ENCODE measurements around the gene CLTCL1. TPM values are rescaled to one million over a fixed set of nuclear protein-coding genes. Genes with fewer than 3 reads are reported as not detected.
A peak's percentile ranks its signal among the peaks of the same experiment; 100 is the strongest.

Gene CLTCL1
- total RNA-seq, 1 donor from 2014 or later: 6.8 TPM

DNA sequence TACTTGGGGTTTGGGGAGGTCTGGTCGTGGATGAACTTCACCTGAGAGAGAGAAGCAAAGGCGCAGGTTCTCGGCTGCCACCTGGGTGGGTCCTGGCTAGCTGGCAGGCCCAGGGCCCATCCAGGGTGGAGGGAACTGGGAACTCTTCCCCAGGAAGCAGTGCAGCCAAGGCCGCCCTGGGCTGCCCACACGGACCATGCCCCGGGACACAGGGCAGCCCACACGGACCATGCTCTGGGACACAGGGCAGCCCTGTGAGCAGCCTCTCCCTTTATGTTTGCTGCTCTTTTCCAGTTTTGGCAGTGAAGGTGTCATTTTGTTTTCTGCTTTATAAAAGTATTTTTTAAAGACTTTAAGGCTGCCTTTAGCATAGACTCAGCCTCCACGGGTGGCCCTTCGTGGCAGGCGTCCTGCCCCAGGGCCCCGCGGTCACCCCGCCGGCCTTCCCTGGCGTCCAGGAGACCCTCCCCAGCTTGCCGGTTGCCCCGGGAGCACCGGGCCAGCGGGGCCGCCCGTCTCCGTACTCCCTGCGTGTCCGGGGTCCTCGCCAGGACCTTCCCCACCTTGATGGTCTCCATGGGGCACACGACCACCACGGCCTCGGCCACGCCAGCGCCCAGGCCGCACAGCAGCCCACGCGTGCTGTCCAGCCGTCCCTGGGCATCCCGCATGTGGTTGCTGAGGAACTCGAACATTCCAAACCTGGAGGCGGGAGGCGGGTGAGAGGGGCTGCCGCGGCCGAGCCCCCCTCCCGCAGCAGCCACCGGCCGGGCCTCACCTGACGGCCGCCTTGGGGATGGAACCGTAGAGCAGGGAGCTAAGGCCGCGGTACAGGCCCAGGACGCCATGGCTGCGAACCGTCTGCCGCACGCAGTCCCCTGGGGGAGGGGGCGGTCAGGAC lies 114.1 kb downstream of the CLTCL1 start:
- peak overlapping the region; percentile 88 for H3K27ac ChIP-seq
- TF ChIP-seq, protein P1, sequence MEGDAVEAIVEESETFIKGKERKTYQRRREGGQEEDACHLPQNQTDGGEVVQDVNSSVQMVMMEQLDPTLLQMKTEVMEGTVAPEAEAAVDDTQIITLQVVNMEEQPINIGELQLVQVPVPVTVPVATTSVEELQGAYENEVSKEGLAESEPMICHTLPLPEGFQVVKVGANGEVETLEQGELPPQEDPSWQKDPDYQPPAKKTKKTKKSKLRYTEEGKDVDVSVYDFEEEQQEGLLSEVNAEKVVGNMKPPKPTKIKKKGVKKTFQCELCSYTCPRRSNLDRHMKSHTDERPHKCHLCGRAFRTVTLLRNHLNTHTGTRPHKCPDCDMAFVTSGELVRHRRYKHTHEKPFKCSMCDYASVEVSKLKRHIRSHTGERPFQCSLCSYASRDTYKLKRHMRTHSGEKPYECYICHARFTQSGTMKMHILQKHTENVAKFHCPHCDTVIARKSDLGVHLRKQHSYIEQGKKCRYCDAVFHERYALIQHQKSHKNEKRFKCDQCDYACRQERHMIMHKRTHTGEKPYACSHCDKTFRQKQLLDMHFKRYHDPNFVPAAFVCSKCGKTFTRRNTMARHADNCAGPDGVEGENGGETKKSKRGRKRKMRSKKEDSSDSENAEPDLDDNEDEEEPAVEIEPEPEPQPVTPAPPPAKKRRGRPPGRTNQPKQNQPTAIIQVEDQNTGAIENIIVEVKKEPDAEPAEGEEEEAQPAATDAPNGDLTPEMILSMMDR (IDR thresholded peaks at IDR 0.05): no peak
- intact Hi-C loops (cut with DNase I): no loop called here
- H3K36me3 ChIP-seq: peaks cover 13% of the 10 kb centered on the region
- peaks cover 42% of the 10 kb centered on the region for H3K4me1 ChIP-seq
- ATAC-seq (no peak), DNase-seq (no peak)
- no peaks in the 10 kb centered on the region for H3K27me3 ChIP-seq (ENCODE audit: low read depth)
- no peaks in the 10 kb centered on the region for H3K9me3 ChIP-seq
- H3K4me3 ChIP-seq: peak overlapping the region; percentile 81

DNA sequence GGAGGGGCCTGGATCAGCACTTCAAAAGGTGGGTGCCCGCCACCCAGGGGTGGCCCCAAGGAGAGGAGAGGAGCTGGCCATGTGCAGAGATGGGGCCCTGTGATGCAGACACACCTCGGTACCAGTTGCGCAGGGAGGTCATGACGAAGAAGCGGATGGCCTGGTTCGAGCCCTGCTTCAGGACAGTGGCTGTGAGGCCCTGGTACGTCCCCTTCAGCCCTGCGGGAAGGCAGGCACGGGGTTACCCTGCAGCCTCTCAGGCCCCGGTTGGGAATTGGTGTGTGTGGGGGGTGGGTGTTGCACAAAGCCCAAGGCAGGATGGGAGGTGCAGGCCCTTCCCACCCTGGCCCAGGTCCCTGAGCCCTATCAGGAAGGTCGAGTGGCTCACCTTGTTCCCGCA lies 114.8 kb downstream of the CLTCL1 start:
- H3K27me3 ChIP-seq (ENCODE audit: low read depth): no peaks in the 10 kb centered on the region
- TF ChIP-seq, protein P1 (IDR thresholded peaks at IDR 0.05): no peak
- no peak overlapping the region for H3K27ac ChIP-seq
- H3K36me3 ChIP-seq: peaks cover 13% of the 10 kb centered on the region
- peaks cover 49% of the 10 kb centered on the region for H3K4me1 ChIP-seq
- intact Hi-C loops (cut with DNase I): no loop called here
- H3K9me3 ChIP-seq: no peaks in the 10 kb centered on the region
- H3K4me3 ChIP-seq: peak overlapping the region; percentile 81
- ATAC-seq (no peak), DNase-seq (no peak)

DNA sequence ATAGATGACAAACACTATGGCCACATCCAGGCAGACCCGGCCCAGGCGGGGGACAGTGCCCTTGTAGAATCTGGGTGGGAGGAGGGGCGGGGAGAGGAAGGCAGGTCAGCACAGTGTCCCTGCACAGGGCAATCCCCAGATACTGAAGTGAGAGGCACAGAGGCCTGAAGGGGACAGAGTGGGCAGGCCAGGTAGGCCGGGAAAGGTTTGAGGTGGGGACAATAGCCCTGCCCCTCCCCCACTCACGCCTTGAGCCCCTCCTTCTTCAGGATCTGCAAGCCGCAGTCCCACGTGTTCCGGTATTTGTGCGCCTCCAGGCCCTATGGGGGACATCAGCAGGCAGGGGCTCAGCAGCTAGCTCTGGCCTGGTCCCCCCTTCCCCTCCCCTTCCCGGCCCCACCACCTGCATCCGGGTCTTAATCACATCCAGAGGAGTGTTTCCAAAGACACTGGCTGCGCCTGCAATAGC lies 115.3 kb downstream of the CLTCL1 start:
- Histone ChIP-seq H3K9me3 (no peaks in the 10 kb centered on the region), H3K4me1 (peaks cover 50% of the 10 kb centered on the region), H3K36me3 (peaks cover 13% of the 10 kb centered on the region), H3K4me3 (no peak overlapping the region), H3K27me3 (ENCODE audit: low read depth) (no peaks in the 10 kb centered on the region), H3K27ac (no peak overlapping the region)
- ATAC-seq: no peak
- DNase-seq: no peak
- intact Hi-C loops (cut with DNase I): no loop called here
- TF ChIP-seq, protein P1 (IDR thresholded peaks at IDR 0.05): no peak

DNA sequence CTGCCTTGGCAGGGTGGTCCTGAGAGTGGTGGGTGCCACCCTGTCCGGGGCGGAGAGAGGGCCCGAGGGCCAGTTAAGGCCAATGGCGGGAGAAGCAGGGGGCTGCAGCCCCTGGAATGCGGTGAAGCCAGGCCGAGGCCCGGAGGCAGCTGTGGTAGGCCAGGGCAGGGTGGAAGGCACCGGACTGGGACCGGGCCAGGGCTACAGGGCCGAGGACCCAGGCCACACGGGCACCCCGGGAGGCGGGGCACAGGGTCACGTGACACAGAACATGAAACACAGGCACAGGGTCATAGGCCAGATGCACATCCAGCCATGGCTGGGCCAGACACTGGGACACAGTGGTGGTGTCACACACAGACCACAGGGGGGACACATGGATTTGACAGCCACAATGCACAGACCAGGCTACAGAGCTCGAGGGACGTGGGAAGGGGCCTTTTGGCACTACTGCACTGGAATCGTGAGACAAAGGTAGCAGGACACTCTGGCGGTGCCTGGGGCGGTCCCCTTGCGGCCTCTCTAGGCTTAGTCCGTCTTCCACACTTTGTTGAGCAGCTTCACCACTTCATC lies 115.8 kb downstream of the CLTCL1 start:
- intact Hi-C loops (cut with DNase I): no loop called here
- TF ChIP-seq, protein P1 (IDR thresholded peaks at IDR 0.05): no peak
- DNase-seq: no peak
- H3K27me3 ChIP-seq (ENCODE audit: low read depth): no peaks in the 10 kb centered on the region
- no peaks in the 10 kb centered on the region for H3K9me3 ChIP-seq
- H3K4me1 ChIP-seq: peaks cover 55% of the 10 kb centered on the region
- no peak overlapping the region for H3K4me3 ChIP-seq
- H3K36me3 ChIP-seq: peaks cover 13% of the 10 kb centered on the region
- H3K27ac ChIP-seq: no peak overlapping the region
- ATAC-seq: no peak

DNA sequence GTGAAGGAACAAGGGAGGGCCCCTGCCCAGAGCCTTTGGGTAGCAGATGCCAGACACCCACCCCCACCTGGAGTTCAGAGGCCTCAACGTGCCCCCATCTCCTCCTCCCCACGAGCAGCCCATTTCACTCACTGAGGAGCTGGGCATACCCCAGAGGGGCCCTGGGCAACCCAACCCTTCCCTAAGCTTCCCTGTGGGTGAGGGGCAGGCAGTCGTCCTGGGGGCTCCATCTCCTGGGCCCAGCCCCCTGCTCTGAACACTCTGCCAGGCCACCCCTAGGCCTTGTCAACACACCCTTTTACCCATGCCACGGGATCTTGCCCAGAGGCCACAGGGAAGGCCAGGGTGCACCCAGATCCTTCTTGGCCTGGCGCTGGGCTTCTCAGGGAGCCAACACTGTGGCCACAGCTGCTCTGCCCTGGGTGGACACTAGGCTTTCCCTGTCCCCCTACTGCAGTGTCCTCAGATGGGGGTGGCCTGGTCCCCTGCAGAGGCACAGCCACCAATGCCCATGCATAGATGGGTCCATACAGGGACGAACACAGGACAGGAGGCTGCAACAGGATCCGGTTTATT lies 116.4 kb downstream of the CLTCL1 start:
- peaks cover 1% of the 10 kb centered on the region for H3K27me3 ChIP-seq (ENCODE audit: low read depth)
- H3K9me3 ChIP-seq: no peaks in the 10 kb centered on the region
- H3K36me3 ChIP-seq: peaks cover 13% of the 10 kb centered on the region
- peaks cover 60% of the 10 kb centered on the region for H3K4me1 ChIP-seq
- DNase-seq (no peak), ATAC-seq (no peak)
- TF ChIP-seq, protein P1 (IDR thresholded peaks at IDR 0.05): no peak
- H3K4me3 ChIP-seq: no peak overlapping the region
- no peak overlapping the region for H3K27ac ChIP-seq
- intact Hi-C loops (cut with DNase I): no loop called here
